Fibroblast of mammary gland (primary cell): ENCODE measurements around the gene PER1.

ENCODE experiments used
- DNase-seq: peaks from one replicate; pipeline ENCODE4 v3.0.0-alpha.2; 2010; ENCODE audit warnings: low read depth
- H3K4me3 ChIP-seq: 2 replicates; pipeline ENCODE4 v1.5.1; 2011; ENCODE audit warnings: low read depth, mild to moderate bottlenecking, low read length, moderate library complexity; ENCODE audit not compliant: control insufficient read depth
- TF ChIP-seq, protein P1 (sequence below): conservative IDR thresholded peaks from 2 replicates; pipeline ENCODE4 v1.5.1; 2011; ENCODE audit warnings: low read depth, low read length, inconsistent platforms; ENCODE audit not compliant: control insufficient read depth, insufficient read depth

PER1 gene

DNA sequence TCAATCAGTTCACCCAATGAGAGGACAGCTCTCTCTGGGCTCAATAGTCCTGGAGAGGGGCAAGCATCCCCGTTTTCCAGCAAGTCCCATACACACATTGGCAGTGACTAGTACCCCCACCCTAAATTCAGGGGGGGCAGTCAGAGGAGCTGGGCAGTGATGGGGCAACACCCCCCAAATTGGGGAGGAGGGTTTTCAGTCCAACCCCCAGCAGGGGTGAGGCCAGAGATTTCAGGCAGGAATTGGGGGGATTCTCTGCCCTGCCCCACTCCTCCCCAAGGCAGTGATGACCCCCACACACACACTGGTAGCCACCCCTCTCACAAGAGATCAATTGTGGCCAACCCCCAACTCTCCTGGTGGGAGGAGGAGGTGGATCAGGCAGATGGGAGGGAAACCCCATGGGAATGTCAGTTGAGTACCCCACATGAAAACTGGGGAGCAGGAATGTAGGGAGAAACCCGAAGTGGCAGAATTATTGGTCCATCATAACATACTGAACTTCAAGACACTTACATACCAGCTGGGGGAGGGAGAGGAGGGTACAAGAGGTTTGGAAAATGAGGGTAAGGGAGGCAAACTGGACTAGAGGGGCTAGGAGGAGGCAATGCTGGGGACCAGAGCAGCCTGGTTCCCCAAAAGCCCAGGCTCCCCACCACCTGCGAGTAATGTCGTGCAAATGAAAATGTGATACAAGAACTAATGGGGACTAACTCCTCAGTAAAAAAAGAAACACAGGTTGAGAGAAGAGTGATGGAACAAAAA lies 7.4 kb upstream of the PER1 start:
- TF ChIP-seq, protein P1, sequence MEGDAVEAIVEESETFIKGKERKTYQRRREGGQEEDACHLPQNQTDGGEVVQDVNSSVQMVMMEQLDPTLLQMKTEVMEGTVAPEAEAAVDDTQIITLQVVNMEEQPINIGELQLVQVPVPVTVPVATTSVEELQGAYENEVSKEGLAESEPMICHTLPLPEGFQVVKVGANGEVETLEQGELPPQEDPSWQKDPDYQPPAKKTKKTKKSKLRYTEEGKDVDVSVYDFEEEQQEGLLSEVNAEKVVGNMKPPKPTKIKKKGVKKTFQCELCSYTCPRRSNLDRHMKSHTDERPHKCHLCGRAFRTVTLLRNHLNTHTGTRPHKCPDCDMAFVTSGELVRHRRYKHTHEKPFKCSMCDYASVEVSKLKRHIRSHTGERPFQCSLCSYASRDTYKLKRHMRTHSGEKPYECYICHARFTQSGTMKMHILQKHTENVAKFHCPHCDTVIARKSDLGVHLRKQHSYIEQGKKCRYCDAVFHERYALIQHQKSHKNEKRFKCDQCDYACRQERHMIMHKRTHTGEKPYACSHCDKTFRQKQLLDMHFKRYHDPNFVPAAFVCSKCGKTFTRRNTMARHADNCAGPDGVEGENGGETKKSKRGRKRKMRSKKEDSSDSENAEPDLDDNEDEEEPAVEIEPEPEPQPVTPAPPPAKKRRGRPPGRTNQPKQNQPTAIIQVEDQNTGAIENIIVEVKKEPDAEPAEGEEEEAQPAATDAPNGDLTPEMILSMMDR = no peak
- no peak for DNase-seq
- no peak overlapping the region for H3K4me3 ChIP-seq

DNA sequence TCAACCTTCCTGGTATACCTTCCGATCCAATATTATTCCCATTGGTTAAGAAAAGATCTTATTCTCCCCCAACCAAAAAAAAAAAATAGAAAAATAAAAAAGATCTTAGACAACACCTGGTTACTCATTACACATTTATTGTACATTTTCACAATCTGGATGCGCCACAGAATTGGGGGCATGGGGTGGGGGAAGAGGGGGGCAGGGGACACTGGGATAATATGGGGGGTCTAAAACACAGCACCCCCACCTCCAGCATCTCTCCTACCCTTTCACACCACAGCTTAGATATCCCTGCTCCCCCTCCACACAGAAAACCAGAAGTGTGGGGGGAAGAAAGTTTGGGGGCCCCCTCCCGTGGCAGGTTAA lies 6.8 kb upstream of the PER1 start:
- TF ChIP-seq, protein P1 = no peak
- no peak for DNase-seq
- no peak overlapping the region for H3K4me3 ChIP-seq

DNA sequence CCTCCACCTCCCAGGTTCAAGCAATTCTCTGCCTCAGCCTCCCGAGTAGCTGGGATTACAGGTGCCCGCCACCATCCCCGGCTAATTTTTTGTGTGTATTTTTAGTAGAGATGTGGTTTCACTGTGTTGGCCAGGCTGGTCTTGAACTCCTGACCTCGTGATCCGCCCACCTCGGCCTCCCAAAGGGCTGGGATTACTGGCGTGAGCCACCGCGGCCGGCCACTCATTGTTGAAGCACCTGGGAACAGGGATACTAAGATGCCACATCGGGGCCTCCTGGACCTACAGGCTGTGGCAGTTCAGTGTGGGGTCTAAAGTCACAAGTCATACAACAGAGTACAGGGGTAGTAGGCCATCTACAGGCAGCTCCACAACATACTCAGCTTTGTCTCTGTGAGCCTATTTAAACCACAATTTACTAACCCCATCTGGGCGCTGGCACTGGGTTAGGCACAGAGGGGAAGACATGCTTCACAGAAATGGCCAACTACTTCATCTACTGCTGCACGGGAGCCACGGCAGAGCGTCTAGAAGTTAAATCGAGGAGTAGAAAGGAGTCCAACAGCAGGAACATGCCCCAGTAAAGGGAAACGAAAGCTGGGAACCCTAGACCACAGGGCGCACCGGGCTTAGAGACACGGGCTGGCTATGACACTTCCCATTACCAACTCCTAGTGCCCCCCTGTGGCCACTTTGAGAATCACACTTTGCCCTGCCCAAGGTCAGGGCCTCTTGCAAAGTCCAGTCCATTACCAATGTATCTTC lies 6.2 kb upstream of the PER1 start:
- peak; percentile 92 for DNase-seq
- no peak overlapping the region for H3K4me3 ChIP-seq
- TF ChIP-seq, protein P1 = peak; percentile 89

DNA sequence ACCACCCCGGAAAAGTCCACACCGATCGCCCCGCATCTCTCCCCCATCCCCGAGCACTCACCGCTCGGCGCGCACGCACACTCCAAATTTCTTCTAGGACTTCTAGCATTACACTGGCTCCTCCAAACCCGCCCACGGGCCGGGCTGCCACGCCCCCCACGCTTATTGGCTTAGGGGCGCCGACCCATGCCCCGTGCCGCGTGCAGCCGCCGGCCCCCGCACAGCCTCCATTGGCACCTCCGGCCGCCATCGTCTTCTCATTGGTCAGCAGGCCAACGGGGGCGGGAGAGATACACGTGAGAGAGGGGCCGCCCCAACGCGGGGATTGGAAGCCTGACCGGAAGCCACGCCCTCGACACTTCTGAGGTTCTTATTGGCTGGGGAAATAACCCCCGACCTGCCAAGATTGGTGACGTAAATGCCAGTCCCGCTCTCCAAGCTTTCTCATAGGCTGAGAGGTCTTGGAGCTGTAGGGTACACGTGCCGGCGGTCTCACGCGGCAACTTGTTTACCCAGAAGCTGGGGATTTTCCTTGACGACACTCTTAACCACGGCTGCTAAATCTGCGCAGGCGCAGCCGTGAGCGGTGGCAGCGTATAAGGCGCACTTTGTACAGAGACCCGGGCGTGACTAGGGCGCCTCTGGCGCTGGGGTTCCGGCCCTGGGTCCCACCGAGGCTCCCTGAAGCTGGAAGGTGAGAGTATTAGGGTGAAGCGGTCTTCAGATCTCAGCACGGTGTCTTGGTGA lies 4.2 kb upstream of the PER1 start:
- peak; percentile 100 for DNase-seq
- TF ChIP-seq, protein P1 = no peak
- H3K4me3 ChIP-seq = peak overlapping the region; percentile 62

DNA sequence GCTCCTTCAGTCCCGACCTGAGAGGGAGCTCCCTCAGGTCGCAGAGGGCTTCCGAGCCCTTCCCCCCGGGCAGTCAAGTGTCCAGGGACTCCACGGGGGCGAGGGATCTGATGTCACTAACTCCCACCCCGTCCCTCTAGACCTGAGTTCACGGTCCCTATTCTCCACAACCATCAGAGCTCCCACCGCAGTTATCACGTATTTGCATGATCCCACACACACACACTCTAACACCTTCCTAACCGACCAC lies 3.7 kb upstream of the PER1 start:
- TF ChIP-seq, protein P1 = no peak
- peak overlapping the region; percentile 62 for H3K4me3 ChIP-seq
- DNase-seq = no peak

DNA sequence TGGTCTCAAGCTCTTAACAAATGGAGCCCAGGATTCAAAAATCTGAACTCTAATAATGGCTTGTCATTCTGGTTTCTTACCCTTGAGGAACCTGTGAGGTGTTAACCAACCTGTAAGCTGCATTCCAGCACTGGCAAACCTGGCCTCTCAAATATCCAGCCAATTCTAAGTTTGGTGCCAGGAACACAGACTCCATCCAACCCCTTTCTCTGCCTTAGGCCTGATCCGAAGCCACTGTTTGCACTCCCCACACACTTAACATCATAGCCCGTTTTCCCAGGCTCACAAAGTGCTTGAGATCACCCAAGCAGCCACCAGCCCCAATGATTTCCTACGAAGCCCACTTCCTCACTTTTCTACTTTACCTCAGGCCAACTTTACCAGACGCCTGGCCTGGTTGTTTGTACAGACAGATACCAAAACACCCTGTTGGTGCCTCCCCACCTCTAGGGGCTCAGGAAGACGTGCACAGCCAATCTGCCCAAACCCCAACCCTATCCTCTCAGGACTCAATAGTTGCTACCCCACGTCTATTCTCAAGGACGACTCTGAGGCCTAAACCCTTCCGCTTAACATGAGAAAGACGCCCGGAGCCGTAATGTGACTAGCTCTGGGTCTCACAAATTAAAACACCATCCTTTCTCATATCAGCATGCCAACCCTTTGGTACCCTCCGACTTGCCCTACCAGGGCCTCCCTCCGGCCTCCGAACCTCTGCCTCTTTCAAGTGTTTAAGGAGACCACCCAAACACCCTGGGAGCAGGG lies 3.2 kb upstream of the PER1 start:
- peak overlapping the region; percentile 62 for H3K4me3 ChIP-seq
- TF ChIP-seq, protein P1 = no peak
- DNase-seq = peak; percentile 42
